ENCODE data around the gene ECE1.

DNA sequence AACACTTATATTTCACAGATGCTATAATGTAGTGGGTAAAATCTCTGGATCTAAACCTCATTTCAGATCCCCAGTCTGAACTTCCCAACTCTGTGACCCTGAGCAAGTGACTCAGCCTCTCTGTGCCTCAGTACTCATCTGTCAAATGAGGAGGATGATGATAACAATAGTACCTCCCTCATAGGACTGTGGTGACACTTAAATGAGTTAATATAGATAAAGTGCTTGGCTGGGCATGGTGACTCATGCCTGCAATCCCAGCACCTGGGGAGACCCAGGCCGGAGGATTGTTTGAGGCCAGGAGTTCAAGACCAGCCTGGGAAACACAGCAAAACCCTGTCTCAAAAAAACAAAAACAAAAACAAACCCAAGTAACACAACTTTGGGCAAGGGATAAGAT is 4.7 kb upstream of the ECE1 start:
- TF ChIP-seq CTCF (IDR thresholded peaks at IDR 0.05): no peak
- no peak for TF ChIP-seq POLR2A (IDR thresholded peaks at IDR 0.05)
